Omental fat pad (tissue), 4 donors: ENCODE data around the gene ERP44. TPM values are rescaled to one million over a fixed set of nuclear protein-coding genes. Genes with fewer than 3 reads are reported as not detected.
"Not testable (repeated sequence)": the region's sequence is repeated elsewhere in the genome, so short reads cannot be mapped to it uniquely, and the experiment has no call there.

Source experiments
- ATAC-seq: fragments of 150-250 bp; one replicate; pipeline ENCODE4 v1.9.1; 2016; ENCODE audit warnings: mild to moderate bottlenecking, moderate library complexity; ENCODE audit not compliant: low FRiP score
- DNase-seq: peaks from one replicate; pipeline ENCODE4 v3.0.0-alpha.2; 2019; ENCODE audit warnings: low spot score
- total RNA-seq, 4 donors: library from RNA; depleted of rRNA; stranded (reverse); fragments of >200 nt; gene quantifications; one replicate each; pipeline ENCODE4 v1.1.0, GENCODE V29; 2016
- TF ChIP-seq, protein P1 (sequence below), 3 donors: fragments of 450-650 bp; IDR thresholded peaks; one replicate each; pipeline ENCODE4 v1.5.1; 2016 to 2017; ENCODE audit warnings: antibody characterized with exemption in 3 of 3, mild to moderate bottlenecking in 3 of 3, moderate library complexity in 2 of 3

ERP44 gene
- 10 to 100 TPM; 14.1 to 21.4 (median 16.1) TPM for total RNA-seq

DNA sequence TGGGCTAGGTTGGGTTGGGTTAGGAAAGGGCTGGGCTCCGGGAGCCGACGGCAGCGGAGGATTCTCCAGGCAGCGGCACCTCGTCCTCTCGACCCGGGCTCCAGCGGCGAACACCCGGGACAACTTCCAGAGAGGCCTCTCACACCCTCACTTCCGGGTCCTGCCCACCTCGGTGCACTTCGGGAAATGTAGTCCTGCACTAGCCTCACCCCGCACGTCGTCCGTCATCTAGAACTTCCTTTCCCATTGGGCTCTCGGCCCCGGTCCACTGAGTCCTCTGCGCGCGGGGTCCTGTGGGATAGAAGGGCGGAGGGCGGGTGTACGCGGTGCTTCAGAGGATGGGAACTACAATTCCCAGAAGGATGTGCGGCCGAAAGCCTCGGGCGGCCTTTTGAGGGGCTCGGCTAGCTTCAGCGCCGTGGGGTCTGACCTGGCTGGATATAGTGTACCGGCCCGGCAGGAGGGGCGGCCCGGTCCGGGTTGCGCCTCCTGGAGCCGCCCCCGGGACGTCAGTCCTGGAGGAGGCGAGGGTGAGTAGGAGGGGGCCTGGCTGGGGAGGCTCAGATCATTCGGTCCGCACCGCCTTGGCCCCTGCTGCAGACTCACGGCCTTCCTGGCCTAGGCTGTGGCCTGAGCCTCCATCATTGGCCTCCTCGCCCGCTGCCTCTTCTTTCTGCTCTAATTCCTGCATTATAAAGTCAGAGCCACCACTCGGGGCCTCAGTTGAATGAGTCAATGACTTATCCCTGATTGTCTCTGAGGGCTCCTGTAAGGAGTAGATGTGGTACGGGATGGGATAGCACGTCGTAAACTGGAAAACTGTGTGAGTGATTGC is at the start of gene ERP44, which contains the start of gene INVS:
ERP44 (minus strand) TSS at position 114 of the 835 bp plus-strand sequence. CDS start 160 bp downstream, outside the sequence.
INVS (plus strand) TSS at position 357 of the 835 bp plus-strand sequence. CDS start 5,279 bp downstream, outside the sequence.
- TF ChIP-seq, protein P1, sequence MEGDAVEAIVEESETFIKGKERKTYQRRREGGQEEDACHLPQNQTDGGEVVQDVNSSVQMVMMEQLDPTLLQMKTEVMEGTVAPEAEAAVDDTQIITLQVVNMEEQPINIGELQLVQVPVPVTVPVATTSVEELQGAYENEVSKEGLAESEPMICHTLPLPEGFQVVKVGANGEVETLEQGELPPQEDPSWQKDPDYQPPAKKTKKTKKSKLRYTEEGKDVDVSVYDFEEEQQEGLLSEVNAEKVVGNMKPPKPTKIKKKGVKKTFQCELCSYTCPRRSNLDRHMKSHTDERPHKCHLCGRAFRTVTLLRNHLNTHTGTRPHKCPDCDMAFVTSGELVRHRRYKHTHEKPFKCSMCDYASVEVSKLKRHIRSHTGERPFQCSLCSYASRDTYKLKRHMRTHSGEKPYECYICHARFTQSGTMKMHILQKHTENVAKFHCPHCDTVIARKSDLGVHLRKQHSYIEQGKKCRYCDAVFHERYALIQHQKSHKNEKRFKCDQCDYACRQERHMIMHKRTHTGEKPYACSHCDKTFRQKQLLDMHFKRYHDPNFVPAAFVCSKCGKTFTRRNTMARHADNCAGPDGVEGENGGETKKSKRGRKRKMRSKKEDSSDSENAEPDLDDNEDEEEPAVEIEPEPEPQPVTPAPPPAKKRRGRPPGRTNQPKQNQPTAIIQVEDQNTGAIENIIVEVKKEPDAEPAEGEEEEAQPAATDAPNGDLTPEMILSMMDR (IDR thresholded peaks at IDR 0.05): no peak
- peak; percentile 99 for ATAC-seq
- peak; percentile 96 for DNase-seq

DNA sequence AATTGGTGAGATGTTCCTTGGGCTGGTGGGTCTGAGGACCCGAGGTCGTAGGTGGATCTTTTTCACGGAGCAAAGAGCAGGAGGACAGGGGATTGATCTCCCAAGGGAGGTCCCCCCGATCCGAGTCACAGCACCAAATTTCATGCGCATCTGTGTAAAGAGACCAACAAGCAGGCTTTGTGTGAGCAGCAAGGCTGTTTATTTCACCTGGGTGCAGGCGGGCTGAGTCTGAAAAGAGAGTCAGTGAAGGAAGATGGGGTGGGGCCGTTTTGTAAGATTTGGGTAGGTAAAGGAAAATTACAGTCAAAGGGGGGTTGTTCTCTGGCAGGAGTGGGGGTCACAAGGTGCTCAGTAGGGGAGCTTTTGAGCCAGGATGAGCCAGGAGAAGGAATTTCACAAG is 47.2 kb upstream of the ERP44 start:
- not testable (repeated sequence) for DNase-seq, ATAC-seq

DNA sequence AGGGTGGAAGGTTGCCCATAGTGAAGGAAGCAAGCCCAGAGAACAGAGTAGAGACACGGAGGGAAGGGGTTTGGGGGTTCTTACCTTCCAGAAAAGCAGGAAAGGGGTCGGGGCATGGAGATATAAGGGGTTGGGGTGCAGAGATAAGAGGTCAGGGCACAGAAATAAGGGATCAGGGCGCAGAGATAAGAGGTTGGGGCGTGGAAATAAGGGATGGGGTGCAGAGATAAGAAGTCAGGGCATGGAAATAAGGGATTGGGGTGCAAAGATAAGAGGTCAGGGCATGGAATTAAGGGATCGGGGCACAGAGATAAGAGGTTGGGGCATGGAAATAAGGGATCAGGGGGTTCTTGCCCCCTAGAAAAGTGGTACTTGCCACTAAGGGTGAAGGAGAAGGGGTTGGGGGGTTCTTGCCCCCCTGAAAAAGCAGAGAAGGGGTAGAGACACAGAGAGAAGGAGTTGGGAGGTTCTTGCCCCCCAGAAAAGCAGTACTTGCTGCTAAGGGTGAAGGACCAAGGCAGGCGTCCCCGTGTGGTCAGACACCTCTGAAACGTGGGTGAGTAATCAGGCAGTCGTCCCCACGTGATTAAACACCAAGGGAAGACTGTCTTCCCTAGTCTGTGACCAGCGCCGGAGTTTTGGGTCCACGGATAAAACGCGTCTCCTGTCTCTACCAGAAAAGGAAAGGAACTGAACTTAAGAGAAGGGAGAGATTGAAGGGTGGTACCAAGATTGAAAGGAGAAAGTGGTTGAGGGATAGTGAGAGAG is 46.6 kb upstream of the ERP44 start:
- ATAC-seq, DNase-seq: not testable (repeated sequence)

DNA sequence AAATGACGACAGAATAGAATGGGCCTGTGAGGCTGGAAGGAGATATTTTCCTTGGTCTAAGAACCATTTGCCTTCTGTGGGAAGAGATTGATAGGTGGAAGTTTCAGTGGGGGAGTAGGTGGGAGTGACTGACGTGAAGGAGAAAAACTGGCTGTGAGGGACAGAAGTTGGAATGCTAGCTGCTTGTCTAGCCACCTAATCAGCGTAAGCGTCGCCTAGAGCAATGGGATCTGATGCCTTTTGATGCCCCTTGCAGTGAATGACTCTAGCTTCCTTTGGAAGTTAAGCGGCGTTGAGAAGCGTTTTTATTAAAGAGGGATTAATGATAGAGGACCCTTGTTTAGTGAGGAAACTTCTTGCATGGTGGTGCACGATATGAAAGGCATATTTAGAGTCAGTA is 43.1 kb upstream of the ERP44 start:
- not testable (repeated sequence) for ATAC-seq, DNase-seq

DNA sequence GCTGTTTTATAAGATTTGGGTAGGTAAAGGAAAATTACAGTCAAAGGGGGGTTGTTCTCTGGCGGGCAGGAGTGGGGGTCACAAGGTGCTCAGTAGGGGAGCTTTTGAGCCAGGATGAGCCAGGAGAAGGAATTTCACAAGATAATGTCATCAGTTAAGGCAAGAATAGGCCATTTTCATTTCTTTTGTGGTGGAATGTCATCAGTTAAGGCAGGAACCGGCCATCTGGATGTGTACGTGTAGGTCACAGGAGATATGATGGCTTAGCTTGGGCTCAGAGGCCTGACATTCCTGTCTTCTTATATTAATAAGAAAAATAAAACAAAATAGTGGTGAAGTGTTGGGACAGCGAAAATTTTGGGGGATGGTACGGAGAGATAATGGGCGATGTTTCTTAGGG is 41.5 kb upstream of the ERP44 start:
- not testable (repeated sequence) for ATAC-seq, DNase-seq

DNA sequence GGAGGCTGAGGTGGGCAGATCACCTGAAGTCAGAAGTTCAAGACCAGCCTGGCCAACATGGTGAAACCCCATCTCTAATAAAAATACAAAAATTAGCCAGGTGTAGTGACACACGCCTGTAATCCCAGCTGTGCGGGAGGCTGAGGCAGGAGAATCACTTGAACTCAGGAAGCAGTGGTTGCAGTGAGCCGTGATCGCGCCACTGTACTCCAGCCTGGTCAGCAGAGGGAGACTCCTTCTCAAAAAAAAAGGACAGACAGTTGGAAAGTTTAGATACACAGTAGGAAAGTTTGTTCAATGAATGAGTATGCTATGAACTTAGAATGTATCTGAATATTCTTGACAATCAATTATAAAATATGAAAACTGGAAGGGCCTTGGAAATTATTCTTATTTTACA is 38.0 kb upstream of the ERP44 start:
- DNase-seq, ATAC-seq: not testable (repeated sequence)

DNA sequence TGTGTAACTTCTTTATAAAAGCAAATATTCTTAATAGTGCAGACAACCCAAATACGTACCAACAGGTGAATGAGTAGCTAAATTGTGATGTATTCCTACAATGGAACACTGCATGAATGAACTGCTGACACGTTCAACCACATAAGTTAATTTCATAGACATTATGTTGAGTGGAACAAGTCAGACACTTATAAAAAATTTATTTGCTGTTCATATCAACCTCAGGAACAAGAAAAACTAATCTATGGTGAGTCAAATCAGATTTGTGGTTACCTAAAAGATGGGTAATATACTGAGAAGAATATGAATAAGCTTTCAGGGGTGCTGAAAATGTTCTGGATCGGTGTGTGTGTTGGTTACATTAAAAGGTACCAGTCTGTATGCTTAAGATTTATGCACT is 35.9 kb upstream of the ERP44 start:
- TF ChIP-seq, protein P1 (IDR thresholded peaks at IDR 0.05): no peak
- no peak for DNase-seq
- ATAC-seq: no peak

DNA sequence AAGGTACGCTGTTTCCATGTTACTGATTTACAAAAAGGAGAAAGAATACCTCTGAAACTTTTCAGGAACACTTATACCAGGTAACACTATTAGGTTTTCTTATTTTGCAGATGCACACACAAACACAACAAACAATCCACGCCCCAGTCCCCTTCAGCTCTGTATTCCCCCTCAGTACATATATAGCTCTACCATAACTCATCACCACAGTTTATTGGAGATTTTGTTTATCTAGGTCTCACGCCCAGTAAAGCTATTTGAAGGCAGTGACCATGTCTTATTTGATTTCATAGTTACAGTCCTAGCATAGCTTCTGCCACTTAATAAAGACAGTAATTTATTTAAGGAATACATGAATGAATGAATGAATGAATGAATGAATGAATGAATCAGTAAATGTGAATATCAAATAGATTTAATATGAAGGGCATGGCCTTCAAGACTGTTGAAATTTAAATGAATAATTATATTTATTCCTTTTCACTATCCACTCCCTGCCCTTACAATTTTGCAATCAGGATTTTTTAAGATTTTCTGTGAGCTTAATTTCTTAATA is 33.2 kb upstream of the ERP44 start:
- ATAC-seq (no peak), DNase-seq (no peak)
- TF ChIP-seq, protein P1 (IDR thresholded peaks at IDR 0.05): no peak

DNA sequence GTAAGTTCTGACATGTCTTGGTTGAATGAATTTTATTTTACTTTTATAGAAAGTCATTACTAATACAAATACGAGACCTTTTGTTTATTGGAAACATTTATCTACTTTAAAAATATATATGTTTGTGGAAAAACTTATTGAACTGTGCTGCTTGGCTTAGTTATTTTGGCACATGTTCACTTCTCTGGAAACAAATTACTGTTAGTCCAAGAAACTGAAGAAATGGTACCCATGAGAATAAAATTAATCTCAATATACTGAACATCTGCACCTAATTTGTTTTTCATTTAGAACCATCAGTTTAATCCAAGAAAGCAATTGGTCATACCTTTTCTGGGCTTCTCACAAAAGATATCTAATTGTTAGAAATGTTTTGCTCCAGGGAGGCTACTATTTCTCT is 32.4 kb upstream of the ERP44 start:
- DNase-seq (no peak), ATAC-seq (no peak)
- TF ChIP-seq, protein P1 (IDR thresholded peaks at IDR 0.05): no peak
